Brain microvascular endothelial cell (primary cell): ENCODE data around the gene SLC12A4.

Experiments
- DNase-seq: peaks from one replicate; pipeline ENCODE4 v3.0.0-alpha.2; 2020
- H3K27ac ChIP-seq: fragments of 250-450 bp; sonication (Bioruptor Pico); 2 replicates; pipeline ENCODE4 v1.5.1; 2020; ENCODE audit warnings: mild to moderate bottlenecking, moderate library complexity
- H3K27me3 ChIP-seq: fragments of 250-450 bp; sonication (Bioruptor Pico); replicated peaks from 2 replicates; pipeline ENCODE4 v1.5.1; 2020; ENCODE audit warnings: mild to moderate bottlenecking
- H3K36me3 ChIP-seq: fragments of 250-450 bp; sonication (Bioruptor Pico); replicated peaks from 2 replicates; pipeline ENCODE4 v1.5.1; 2020; ENCODE audit warnings: mild to moderate bottlenecking
- H3K4me3 ChIP-seq: 2 replicates; pipeline ENCODE4 v1.5.1; 2011; ENCODE audit warnings: low read depth, mild to moderate bottlenecking, control low read depth, low read length, moderate library complexity
- CTCF ChIP-seq: IDR thresholded peaks from 2 replicates; pipeline ENCODE4 v1.5.1; 2011; ENCODE audit warnings: low read depth, mild to moderate bottlenecking, moderate library complexity, low read length, control low read depth, inconsistent platforms; ENCODE audit errors: missing control alignments
- in situ Hi-C: cut with HindIII; loops from 2 replicates; pipeline ENCODE4 v1.10.0; 2017; ENCODE audit warnings: low sequenced_read_pairs, low pct_ligation_motif_present

SLC12A4 gene

DNA sequence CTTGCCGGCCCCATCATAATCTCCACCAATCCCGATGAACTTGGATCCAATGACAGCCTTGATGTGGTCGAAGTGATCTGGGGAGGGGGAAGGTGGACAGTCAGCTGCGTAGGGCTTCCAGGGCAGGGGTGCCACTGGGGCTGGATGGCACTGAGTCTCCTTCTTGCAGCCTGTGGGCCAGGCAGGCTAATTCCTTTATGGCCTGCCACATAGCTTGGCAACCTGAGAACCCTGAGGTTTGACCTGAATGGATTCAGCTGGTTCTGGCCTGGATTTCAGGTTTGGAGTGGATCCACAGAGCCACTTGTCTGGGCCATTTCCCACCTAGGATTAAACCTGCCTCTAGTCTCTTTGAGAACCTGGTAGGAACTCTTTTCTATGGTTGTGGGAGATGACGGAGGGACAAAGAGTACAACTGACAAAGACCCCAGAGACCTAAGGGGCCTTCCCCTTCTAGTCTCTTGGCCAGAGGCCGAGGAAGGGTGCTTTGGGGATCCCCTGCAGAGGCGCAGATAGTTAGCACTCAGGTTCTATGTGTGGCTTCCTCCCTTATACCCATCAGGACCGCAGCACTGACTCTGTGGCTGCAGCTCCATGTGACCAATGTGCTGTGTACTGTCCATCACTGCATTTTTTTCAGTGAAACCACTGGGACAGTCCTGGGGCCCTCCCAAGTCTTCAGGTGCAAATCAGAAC, 21.0 kb upstream of the SLC12A4 start:
- Histone ChIP-seq H3K27ac (no peak overlapping the region), H3K4me3 (no peak overlapping the region), H3K36me3 (no peaks in the 10 kb centered on the region), H3K27me3 (no peaks in the 10 kb centered on the region)
- no peak for TF ChIP-seq CTCF
- in situ Hi-C loops: no loop called here
- no peak for DNase-seq

GRCh38 chr16:67988675-67989074, 20.2 kb upstream of the SLC12A4 start:
- no peak overlapping the region for H3K4me3 ChIP-seq
- H3K36me3 ChIP-seq: no peaks in the 10 kb centered on the region
- no peak for DNase-seq
- in situ Hi-C loops: no loop called here
- no peaks in the 10 kb centered on the region for H3K27me3 ChIP-seq
- H3K27ac ChIP-seq: no peak overlapping the region
- TF ChIP-seq CTCF: no peak

- in situ Hi-C loops: no loop called here
- Histone ChIP-seq H3K36me3 (no peaks in the 10 kb centered on the region), H3K4me3 (no peak overlapping the region), H3K27ac (no peak overlapping the region), H3K27me3 (no peaks in the 10 kb centered on the region)
- no peak for TF ChIP-seq CTCF
- DNase-seq: no peak
Observed at GRCh38 chr16:67987460-67988160, 19.2 kb upstream of the SLC12A4 start.

GRCh38 chr16:67986949-67987348, 18.5 kb upstream of the SLC12A4 start:
- in situ Hi-C loops: no loop called here
- Histone ChIP-seq H3K27ac (no peak overlapping the region), H3K27me3 (no peaks in the 10 kb centered on the region), H3K4me3 (no peak overlapping the region), H3K36me3 (no peaks in the 10 kb centered on the region)
- DNase-seq: no peak
- TF ChIP-seq CTCF: no peak

DNA sequence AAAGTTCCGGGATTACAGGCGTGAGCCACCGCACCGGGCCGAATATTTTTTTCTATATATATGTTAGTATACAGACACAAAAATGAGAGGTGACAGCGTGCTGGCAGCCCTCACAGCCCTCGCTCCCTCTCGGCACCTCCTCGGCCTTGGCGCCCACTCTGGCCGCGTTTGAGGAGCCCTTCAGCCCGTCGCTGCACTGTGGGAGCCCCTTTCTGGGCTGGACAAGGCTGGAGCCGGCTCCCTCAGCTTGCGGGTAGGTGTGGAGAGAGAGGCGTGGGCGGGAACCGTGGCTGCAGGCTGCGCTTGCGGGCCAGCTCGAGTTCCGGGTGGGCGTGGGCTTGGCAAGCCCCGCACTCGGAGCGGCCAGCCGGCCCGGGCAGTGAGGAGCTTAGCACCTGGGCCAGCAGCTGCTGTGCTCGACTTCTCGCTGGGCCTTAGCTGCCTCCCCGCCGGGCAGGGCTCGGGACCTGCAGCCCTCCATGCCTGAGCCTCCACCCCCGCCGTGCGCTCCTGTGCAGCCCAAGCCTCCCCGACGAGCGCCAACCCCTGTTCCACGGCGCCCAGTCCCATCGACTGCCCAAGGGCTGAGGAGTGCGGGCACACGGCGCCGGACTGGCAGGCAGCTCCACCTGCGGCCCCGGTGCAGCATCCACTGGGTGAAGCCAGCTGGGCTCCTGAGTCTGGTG, 13.7 kb upstream of the SLC12A4 start:
- no peak for DNase-seq
- H3K36me3 ChIP-seq: no peaks in the 10 kb centered on the region
- in situ Hi-C loops: no loop called here

More for the DNA sequence above, 13.7 kb upstream of the SLC12A4 start:
- no peak overlapping the region for H3K4me3 ChIP-seq
- TF ChIP-seq CTCF: no peak
- H3K27ac ChIP-seq: no peak overlapping the region
- no peaks in the 10 kb centered on the region for H3K27me3 ChIP-seq
